NCI-H2081 (cell line): ENCODE results near the gene ALDH5A1.

ENCODE experiments used
- DNase-seq, 2 experiments: peaks; one replicate each; lab custom pipeline; 2025; lab: John Stamatoyannopoulos, UW

ALDH5A1 gene

DNA sequence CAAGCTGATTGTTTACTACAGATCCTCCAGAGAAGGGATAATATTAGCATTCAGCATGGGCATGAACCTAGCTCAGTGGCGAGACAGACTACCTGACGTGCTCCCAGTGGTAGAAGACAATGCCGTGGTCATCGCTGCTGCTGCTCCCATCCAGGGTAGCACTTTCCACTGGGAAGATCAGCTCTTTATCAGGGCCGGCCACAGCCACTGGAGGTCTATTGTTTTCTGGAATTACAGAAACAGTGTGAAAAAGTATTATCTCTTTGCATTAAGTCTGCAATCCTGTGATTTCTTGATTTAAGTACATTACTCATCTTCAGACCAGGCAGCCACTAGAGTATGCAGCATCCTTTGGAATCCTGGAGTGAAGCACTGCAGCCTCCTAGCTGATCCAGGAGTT is 75.0 kb downstream of the ALDH5A1 start:
- no peak for DNase-seq

DNA sequence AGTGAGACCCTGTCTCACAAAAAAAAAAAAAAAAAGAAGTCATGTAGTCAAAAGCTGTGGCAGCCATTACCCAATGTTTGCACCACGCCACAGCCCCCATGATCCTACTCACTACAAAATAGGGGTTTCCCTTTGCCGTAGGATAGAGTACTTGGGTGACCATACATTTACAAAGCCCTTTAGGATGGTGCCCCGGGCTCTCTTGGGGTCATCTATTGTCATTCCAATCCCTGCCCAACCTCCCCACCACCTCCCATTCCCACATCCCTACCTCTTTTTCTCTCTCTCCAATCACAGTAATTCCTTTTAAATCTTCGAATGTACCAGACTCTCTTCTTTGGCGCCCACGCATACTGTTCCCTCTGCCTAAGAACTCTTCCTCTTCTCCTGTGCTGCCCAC is 76.6 kb downstream of the ALDH5A1 start:
- no peak for DNase-seq

DNA sequence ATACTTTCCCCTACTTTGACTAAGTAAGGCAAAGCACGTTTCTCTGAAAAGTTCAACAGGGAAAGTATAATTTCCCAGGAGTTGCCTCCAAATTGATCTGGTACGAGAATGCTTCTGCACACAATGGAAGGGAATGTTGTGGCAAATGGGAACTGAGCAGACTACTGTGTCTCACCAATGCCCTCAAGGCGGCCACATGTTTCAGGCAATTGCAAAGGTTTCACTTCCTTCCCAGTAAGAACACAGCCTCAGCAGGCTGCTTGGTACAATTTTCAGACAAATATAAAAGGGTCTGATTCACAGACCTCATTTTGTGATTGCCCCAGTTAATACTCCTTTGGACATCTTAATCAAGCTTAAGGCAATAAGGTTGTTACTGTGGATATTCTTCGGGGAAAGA is 80.0 kb downstream of the ALDH5A1 start:
- DNase-seq, result no peak

DNA sequence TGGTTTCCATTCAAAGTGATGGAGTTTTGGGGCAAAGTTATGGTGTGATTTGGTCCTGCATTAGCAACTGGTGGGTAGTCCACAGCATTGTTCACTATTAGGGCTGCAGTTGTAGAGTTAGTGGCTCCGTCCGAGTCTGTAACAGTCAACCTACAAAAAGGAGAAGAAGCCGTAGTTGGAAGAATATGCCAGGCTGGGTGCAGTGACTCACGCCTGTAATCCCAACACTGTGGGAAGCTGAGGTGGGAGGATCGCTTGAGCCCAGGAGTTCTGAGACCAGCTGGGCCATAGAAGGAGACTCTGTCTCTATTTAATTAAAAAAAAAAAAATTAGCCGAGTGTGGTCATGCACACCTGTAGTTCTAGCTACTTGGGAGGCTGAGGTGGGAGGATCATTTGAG is 81.7 kb downstream of the ALDH5A1 start:
- DNase-seq, result no peak

DNA sequence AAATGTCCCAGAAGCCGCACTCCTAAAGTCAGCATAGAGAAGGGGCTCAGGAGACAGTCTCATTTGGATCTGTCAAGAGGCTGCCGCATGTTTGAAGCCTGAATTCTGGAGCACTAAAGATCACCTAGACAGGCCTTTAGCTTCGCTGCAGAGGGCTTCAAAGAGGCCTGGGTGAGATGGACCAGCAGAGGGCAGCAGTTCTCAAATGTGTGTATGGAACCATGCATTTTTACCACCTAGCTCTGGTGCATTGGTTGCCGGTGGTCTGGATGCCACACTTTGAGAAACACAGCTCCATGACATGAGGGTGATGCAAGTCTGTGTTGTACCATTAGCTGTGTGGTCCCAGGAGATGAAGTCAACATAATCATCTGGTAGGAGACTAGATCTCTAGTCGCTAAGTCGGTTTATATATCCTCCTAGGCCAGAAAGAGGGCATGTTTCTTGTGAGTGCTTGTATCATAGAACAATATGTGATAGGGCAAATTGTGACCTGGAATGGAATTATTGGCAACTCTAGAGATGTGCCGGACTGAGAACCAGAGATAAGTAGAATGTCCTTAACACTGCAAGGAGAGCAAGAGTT is 86.4 kb downstream of the ALDH5A1 start:
- DNase-seq, result peak; percentile 68 to 76

DNA sequence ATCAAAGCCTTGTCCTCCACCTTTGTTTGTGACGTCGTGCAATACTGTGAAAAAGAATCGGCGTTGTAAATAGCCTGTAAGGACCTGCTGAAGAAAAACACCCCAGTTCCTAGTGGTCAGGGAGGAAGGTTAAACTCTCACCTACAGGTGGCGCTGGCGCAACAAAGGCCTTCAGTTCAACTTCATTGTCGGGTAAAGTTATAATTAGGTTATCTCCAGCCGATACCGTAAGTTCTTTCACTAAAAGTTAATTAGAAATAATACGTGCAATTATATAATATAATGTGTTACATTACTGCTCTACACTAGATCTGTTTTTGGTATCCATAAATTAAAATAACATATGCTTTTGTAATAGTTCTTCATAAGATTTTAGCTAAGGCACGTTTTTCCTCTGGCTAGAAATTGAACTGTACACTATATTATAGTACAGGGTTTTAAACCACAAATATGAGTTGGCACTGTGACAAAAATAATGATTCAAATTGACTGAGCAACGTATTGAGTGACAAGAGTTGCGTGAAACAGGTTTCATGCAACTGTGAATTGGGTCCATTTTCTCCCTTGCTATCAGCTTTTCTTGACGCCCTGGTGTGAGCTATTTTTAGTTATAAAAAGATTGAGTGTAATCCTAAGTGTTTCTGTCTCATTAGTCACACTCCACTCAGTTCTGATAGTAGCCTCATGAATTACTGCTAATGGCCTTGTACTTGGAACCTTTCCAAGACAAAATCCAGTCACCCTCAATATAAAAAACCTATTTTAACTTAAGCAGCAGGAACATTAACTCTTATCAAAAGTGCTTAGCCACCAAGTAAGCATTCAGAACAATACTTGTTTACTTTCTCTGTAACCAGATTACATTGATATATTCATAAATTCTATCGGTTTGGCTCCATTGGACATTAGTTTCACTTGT is 89.0 kb downstream of the ALDH5A1 start:
- peak; percentile 69 to 93 for DNase-seq

DNA sequence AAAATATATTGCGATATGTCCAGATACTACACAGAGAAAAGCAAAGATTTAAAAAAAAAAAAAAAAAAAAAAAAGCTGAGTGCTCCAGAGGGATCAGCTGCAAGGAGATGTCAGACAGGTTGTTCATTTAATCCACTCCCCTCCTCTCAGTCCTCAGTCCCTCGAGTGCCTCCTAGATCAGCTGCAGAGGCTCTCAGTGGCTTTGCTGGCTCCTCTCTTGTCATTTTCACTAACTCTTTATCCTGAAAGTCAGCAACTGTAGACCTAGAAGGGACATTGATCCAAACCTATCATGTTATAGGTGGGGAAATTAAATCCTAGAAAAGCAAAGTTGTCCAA is 89.6 kb downstream of the ALDH5A1 start:
- DNase-seq, result peak; percentile 6 to 71
